ENCODE results near the gene FILIP1. TPM values are rescaled to one million over a fixed set of nuclear protein-coding genes. Genes with fewer than 3 reads are reported as not detected.

The FILIP1 gene, protein sequence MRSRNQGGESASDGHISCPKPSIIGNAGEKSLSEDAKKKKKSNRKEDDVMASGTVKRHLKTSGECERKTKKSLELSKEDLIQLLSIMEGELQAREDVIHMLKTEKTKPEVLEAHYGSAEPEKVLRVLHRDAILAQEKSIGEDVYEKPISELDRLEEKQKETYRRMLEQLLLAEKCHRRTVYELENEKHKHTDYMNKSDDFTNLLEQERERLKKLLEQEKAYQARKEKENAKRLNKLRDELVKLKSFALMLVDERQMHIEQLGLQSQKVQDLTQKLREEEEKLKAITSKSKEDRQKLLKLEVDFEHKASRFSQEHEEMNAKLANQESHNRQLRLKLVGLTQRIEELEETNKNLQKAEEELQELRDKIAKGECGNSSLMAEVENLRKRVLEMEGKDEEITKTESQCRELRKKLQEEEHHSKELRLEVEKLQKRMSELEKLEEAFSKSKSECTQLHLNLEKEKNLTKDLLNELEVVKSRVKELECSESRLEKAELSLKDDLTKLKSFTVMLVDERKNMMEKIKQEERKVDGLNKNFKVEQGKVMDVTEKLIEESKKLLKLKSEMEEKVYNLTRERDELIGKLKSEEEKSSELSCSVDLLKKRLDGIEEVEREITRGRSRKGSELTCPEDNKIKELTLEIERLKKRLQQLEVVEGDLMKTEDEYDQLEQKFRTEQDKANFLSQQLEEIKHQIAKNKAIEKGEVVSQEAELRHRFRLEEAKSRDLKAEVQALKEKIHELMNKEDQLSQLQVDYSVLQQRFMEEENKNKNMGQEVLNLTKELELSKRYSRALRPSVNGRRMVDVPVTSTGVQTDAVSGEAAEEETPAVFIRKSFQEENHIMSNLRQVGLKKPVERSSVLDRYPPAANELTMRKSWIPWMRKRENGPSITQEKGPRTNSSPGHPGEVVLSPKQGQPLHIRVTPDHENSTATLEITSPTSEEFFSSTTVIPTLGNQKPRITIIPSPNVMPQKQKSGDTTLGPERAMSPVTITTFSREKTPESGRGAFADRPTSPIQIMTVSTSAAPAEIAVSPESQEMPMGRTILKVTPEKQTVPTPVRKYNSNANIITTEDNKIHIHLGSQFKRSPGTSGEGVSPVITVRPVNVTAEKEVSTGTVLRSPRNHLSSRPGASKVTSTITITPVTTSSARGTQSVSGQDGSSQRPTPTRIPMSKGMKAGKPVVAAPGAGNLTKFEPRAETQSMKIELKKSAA (N-terminal part only)
- under 0.01 TPM for total RNA-seq

DNA sequence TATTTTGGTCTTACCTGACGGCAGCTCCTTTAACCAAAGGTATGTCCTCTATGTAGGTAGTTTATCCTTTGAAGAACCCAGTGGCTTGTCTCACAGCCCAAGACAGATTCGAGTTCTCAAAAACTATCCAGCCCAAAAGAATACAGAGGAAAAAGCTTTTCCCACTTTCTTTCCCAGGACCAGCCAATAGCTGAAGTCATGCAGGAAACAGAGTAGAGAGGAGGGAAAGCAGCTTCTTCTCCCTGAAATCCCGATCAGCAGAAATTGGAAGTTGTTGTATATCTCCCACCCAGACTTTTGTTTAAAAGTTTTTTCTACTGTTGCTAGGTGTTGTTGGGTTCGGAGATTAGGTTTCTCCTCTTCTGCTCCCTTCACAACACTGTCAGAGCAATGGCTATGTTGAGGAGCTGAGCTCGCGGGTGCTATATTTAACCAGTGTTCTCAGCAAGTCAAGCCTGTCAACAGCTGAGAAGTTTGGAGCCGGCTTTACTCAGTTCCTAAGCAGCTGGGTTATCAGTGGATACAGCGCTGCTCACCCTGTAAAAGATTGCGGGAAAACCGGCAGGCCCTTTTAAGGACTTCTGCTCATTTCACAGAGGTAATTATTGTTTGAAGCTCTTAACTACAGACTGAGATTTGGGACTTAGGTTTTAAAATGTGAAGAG lies at the start of gene FILIP1:
Gene FILIP1 (minus strand): TSS at position 401 of the 665 bp plus-strand sequence. CDS start 78,828 bp downstream, outside the sequence.
- no peak within 1 kb of the TSS for H3K4me3 ChIP-seq (ENCODE audit: low read length)
- H3K4me1 ChIP-seq (ENCODE audit: insufficient read depth, low read length): no peaks in the 10 kb centered on the region
- H3K27me3 ChIP-seq (ENCODE audit: insufficient read depth, low read length): peaks cover 33% of the 10 kb centered on the region
- no peaks in the 10 kb centered on the region for H3K9me3 ChIP-seq (ENCODE audit: low read depth, low read length)

DNA sequence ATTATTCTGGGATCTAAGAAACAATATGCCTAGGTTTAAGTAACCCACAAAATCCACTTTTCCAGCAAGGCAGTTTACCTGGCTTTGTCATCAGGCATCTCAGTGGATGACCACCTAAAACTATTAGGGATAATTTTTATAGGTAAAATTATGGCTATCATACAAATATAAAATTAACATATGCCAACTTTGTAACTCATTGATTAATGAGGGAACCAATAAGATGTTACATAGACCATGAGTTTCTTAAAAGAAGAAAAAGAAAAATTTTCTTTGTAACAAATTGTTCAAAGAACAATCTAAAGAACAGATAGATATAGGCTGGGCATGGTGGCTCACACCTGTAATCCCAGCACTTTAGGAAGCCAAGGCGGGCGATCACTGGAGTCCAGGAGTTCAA lies 49.7 kb upstream of the FILIP1 start:
- no peak overlapping the region for H3K4me3 ChIP-seq (ENCODE audit: low read length)
- no peaks in the 10 kb centered on the region for H3K9me3 ChIP-seq (ENCODE audit: low read depth, low read length)
- H3K4me1 ChIP-seq (ENCODE audit: insufficient read depth, low read length): no peaks in the 10 kb centered on the region
- H3K27me3 ChIP-seq (ENCODE audit: insufficient read depth, low read length): peaks cover 3% of the 10 kb centered on the region

DNA sequence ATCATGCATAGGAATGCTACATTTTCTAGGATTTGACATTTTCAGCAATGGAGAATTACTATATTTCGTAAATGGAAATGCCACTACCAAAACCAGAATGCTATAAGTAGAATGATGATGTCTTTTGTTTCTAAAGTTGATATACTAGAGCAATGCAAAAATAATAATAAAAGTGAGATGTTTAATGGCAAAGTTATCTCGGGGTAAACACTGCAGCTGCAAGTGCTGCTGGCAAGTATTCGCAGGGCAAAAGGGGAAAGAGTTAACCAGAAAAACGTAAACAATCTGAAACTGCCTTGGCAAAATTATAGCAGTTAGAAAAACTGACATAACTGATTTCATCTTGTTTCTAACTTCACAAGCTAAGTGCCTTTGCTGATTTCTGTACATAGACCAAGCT lies 45.5 kb upstream of the FILIP1 start:
- Histone ChIP-seq H3K27me3 (ENCODE audit: insufficient read depth, low read length) (peaks cover 6% of the 10 kb centered on the region), H3K4me1 (ENCODE audit: insufficient read depth, low read length) (no peaks in the 10 kb centered on the region), H3K9me3 (ENCODE audit: low read depth, low read length) (no peaks in the 10 kb centered on the region), H3K4me3 (ENCODE audit: low read length) (no peak overlapping the region)

DNA sequence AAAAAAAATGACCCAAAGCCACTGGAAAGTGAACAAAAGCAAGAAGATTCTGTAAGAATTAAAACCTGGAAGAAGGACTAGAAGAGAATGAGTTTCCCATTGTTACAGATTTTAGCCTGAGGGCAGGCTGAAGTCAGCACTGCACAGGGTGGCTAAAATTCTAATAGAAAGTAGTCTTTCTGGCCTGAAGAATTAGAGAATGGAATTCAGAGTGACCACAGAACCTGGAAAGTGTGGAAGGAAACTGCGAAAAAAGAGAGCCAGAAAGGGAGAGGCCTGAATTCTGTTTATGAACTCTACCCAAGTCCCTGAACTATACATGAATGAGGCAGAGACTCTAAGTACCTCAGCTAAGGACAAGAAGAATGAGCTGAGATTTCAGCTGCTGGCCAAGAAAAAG lies 38.9 kb upstream of the FILIP1 start:
- no peak overlapping the region for H3K4me3 ChIP-seq (ENCODE audit: low read length)
- H3K4me1 ChIP-seq (ENCODE audit: insufficient read depth, low read length): no peaks in the 10 kb centered on the region
- no peaks in the 10 kb centered on the region for H3K9me3 ChIP-seq (ENCODE audit: low read depth, low read length)
- peaks cover 31% of the 10 kb centered on the region for H3K27me3 ChIP-seq (ENCODE audit: insufficient read depth, low read length)

DNA sequence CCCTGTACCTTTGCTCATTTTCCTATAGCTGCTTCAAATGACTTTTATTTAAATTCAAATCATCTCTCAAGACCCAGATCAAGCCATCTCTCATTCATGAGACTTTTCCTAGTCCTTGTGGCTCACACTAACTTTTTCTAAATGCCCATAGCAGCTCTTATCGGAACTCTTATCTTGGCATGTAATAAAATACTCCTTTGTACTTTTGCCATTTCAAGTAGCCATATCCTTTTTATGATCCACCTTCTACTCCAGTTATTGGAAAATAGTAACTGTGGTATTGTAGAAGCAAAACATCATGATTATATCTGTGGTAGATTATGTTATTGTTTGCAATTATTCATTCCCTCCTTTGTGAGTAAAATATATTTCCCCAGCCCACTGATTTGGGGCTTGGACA lies 37.6 kb upstream of the FILIP1 start:
- H3K27me3 ChIP-seq (ENCODE audit: insufficient read depth, low read length): peaks cover 32% of the 10 kb centered on the region
- no peaks in the 10 kb centered on the region for H3K9me3 ChIP-seq (ENCODE audit: low read depth, low read length)
- no peak overlapping the region for H3K4me3 ChIP-seq (ENCODE audit: low read length)
- no peaks in the 10 kb centered on the region for H3K4me1 ChIP-seq (ENCODE audit: insufficient read depth, low read length)

DNA sequence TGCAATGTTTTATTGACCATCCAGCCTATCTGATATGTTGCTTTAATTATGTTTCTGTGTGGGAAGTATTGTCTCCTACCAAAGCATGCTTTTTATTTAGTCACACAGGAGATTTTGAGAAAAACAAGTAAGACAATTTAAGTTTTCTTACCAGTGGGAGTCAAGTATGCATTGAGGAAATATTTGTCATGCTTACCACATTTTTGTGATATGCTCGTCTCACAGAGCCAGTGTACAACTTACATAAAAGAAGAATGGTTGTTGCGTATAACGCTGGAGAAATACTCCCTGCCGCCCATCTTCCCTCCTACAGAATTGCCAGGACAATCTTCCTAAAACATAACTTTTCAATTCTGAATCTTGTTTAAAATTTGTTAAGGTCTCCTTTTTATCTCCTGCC lies 37.1 kb upstream of the FILIP1 start:
- Histone ChIP-seq H3K4me3 (ENCODE audit: low read length) (no peak overlapping the region), H3K4me1 (ENCODE audit: insufficient read depth, low read length) (no peaks in the 10 kb centered on the region), H3K9me3 (ENCODE audit: low read depth, low read length) (no peaks in the 10 kb centered on the region), H3K27me3 (ENCODE audit: insufficient read depth, low read length) (peaks cover 35% of the 10 kb centered on the region)

DNA sequence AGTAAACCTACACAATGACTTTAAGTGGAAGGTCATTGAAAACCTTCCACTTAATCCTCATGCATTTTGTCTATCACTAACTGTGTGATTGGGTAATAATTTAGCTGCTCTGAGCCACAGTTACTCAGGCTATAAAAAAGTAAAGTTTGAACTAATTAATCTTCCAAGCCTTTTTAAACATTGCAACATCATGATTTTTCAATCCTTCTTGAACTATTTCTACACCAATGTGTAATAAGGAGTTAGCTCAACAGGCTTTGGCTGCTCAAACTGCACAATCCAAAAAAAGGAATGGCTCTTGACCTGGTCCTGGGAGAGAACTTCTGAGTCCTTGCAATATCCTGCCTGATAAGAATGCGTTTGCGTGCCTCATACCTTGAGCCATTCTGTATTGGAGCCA lies 34.8 kb upstream of the FILIP1 start:
- Histone ChIP-seq H3K27me3 (ENCODE audit: insufficient read depth, low read length) (peaks cover 33% of the 10 kb centered on the region), H3K9me3 (ENCODE audit: low read depth, low read length) (no peaks in the 10 kb centered on the region), H3K4me3 (ENCODE audit: low read length) (no peak overlapping the region), H3K4me1 (ENCODE audit: insufficient read depth, low read length) (no peaks in the 10 kb centered on the region)

DNA sequence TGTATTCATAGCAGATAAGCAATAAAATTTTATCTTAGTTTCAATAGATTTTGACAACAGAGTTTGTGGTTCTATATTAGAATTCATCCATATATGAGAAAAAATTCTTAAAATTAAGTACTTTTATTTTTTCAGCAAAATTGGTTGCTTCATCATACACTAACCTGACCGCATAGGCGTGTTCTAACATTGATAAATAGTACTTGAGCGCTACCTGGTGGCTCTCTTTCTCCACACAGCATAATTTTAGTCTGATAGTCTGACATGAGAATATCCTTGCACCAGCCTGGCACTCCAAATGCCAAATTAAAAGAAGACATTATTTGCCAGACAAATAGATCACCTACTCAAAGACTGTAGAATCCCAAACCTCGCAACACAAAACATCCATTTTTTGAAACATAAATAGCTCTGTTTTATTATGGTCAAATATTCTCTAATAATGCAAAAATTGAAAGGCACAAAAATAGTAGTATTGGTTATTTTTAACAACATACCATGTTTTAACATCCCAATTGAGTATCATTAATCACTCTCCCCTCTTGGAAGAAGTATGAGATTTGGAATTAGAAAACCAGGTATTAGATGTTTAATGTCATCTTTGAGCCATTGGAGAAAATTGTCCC lies 33.0 kb upstream of the FILIP1 start:
- Histone ChIP-seq H3K4me1 (ENCODE audit: insufficient read depth, low read length) (no peaks in the 10 kb centered on the region), H3K9me3 (ENCODE audit: low read depth, low read length) (no peaks in the 10 kb centered on the region), H3K27me3 (ENCODE audit: insufficient read depth, low read length) (peaks cover 23% of the 10 kb centered on the region), H3K4me3 (ENCODE audit: low read length) (no peak overlapping the region)

DNA sequence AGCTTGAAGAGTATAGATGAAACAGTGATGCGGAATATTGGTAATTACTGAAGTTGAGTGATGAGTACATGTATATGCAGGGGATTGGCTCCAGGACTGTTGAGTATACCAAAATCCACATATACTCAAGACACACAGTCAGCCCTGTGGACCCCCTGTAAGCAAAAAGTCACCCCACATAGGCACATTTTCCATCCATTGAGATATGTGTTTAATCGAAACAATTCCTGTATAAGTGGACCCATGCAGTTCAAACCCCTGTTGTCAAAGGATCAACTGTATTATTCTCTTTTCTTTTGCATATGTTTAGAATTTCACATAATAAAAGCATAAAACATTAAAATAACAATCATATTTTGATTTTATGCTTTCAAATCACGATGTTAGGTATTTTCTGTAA lies 32.1 kb upstream of the FILIP1 start:
- H3K27me3 ChIP-seq (ENCODE audit: insufficient read depth, low read length): peaks cover 18% of the 10 kb centered on the region
- H3K4me1 ChIP-seq (ENCODE audit: insufficient read depth, low read length): no peaks in the 10 kb centered on the region
- H3K4me3 ChIP-seq (ENCODE audit: low read length): no peak overlapping the region
- no peaks in the 10 kb centered on the region for H3K9me3 ChIP-seq (ENCODE audit: low read depth, low read length)

DNA sequence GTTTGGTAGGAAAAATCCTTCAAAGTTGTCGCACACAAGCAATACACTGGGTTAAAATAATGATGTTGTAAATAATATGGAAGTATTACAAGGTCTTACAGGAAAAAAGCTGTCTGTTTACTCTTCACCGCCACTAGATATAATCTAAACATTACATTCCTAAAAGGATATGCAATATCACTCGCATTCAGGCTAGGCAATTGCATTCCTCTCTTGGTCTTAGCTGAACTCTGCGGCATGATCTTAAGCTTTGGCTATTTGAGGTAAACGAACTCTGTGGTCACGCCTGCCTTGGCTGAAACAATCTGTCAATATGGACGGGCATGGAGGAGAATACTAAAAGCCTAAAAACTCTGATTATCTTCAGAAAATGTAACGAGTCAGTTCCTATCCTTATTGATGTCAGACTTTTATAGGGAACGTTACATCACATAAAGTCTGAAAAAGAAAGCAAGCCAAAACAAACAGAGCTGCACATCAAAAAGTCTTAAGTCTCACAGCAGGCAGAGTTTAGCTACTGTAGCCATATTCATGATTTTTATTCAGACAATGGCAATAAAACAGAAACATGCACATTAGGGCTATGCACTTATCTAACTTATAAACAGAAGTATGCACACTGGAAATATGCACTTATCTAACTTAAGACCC lies 30.8 kb upstream of the FILIP1 start:
- Histone ChIP-seq H3K4me1 (ENCODE audit: insufficient read depth, low read length) (no peaks in the 10 kb centered on the region), H3K4me3 (ENCODE audit: low read length) (no peak overlapping the region), H3K9me3 (ENCODE audit: low read depth, low read length) (no peaks in the 10 kb centered on the region), H3K27me3 (ENCODE audit: insufficient read depth, low read length) (peaks cover 14% of the 10 kb centered on the region)

DNA sequence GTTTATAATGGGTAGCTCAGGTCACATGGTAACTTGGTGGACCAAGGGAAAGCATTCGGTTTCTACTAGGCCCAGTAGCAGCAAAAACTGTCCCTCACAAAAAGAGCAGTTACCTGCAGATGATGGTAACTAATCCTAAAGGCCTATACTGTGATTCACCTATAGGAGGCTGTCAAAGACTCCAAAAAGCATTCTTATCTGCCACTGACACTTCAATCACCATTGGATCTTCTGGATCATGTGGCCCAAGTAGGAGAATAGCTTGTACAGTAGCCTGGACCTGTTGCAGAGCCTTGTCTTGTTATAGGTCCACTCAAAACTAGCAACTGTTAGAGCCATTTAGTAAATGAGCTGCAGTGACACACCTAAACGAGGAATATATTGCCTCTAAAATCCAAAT lies 23.2 kb upstream of the FILIP1 start:
- Histone ChIP-seq H3K9me3 (ENCODE audit: low read depth, low read length) (no peaks in the 10 kb centered on the region), H3K4me3 (ENCODE audit: low read length) (no peak overlapping the region), H3K4me1 (ENCODE audit: insufficient read depth, low read length) (no peaks in the 10 kb centered on the region), H3K27me3 (ENCODE audit: insufficient read depth, low read length) (peaks cover 2% of the 10 kb centered on the region)

DNA sequence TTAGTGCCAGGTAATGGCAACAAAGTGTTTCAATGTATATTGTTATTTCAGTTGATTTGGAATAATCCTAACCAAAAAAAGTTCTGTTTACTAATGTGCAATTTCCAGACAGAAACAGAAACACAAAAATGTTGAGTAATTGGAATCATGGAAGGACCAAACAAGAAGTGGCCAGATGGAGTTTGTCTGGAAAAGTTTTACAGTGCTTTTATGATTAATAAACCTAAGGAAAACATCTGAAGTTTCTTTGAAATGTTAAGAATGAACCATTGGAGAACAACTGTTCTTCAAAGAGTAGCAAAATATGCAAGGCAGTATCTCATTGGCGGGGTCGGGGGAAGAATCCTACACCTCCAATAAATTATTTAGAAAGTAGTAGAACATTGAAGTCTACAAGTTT lies 19.0 kb upstream of the FILIP1 start:
- H3K4me3 ChIP-seq (ENCODE audit: low read length): no peak overlapping the region
- H3K4me1 ChIP-seq (ENCODE audit: insufficient read depth, low read length): no peaks in the 10 kb centered on the region
- H3K9me3 ChIP-seq (ENCODE audit: low read depth, low read length): no peaks in the 10 kb centered on the region
- H3K27me3 ChIP-seq (ENCODE audit: insufficient read depth, low read length): peaks cover 2% of the 10 kb centered on the region

DNA sequence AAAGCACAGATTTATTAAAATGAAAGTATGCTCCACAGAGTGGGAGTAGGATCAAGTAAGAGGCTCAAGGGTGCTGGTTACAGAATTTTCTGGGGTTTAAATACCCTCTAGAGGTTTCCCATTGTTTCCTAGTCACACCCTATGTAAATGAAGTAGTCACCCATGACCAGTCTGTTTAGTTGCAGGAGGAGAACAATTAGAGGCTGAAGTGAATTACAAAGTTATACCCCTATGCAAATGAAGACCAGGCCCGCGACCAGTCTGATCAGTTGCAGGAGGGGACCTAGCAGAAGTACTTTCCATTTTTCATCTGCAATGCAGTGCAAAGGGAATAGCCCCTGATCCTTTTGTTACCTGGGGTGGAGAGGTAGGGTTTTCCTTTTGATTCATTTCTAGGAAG lies 11.8 kb upstream of the FILIP1 start:
- no peaks in the 10 kb centered on the region for H3K27me3 ChIP-seq (ENCODE audit: insufficient read depth, low read length)
- H3K4me1 ChIP-seq (ENCODE audit: insufficient read depth, low read length): no peaks in the 10 kb centered on the region
- H3K9me3 ChIP-seq (ENCODE audit: low read depth, low read length): no peaks in the 10 kb centered on the region
- H3K4me3 ChIP-seq (ENCODE audit: low read length): no peak overlapping the region
